ENCODE measurements around the gene ARF3.
A peak's percentile ranks its signal among the peaks of the same experiment; 100 is the strongest.

Gene ARF3

GRCh38 chr12:48938805-48939204 lies 18.5 kb downstream of the ARF3 start:
- no peak for DNase-seq (ENCODE audit: low read depth)
- no peak for TF ChIP-seq CTCF (IDR thresholded peaks at IDR 0.05; ENCODE audit: low read depth, low read length, missing control alignments)
- no peak overlapping the region for H3K4me3 ChIP-seq (ENCODE audit: low read depth, low read length)

- TF ChIP-seq CTCF (IDR thresholded peaks at IDR 0.05; ENCODE audit: low read depth, low read length, missing control alignments) = no peak
- DNase-seq (ENCODE audit: low read depth) = no peak
- H3K4me3 ChIP-seq (ENCODE audit: low read depth, low read length) = no peak overlapping the region
Measured at GRCh38 chr12:48937170-48937569, 20.1 kb downstream of the ARF3 start.

DNA sequence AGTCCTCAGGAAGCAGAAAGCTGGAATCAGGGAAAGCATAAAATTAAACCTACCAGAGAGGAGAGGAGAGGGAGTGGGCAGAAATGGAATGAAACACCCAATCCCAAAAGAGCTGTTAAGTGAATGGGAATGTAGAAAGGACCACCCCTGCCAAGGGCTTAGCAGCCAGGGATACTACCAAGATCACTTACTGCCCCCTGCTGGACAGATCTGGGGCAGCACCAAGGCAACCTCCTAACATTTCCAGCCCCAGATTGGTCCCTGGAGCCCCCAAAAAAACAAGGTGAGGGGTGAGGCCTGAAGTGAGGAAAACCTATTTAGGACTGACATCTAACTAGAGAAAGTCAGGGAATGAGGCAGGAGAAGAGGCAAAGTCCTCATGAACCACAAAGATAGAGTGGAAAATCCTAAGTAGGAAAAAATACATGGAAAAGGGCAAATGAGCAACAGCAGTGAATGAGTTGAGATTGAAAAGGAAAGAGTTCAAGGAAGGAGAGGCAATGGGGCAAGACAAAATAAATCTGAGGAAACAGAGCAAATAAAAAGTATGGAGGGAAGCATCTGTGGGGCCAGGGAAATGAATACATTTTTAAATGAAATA lies 20.8 kb downstream of the ARF3 start:
- no peak for DNase-seq (ENCODE audit: low read depth)
- H3K4me3 ChIP-seq (ENCODE audit: low read depth, low read length) = no peak overlapping the region
- peak; percentile 94 for TF ChIP-seq CTCF (IDR thresholded peaks at IDR 0.05; ENCODE audit: low read depth, low read length, missing control alignments)

- TF ChIP-seq CTCF (IDR thresholded peaks at IDR 0.05; ENCODE audit: low read depth, low read length, missing control alignments) = peak; percentile 38
- no peak overlapping the region for H3K4me3 ChIP-seq (ENCODE audit: low read depth, low read length)
- DNase-seq (ENCODE audit: low read depth) = no peak
Measured at GRCh38 chr12:48934312-48934706, 23.0 kb downstream of the ARF3 start.

DNA sequence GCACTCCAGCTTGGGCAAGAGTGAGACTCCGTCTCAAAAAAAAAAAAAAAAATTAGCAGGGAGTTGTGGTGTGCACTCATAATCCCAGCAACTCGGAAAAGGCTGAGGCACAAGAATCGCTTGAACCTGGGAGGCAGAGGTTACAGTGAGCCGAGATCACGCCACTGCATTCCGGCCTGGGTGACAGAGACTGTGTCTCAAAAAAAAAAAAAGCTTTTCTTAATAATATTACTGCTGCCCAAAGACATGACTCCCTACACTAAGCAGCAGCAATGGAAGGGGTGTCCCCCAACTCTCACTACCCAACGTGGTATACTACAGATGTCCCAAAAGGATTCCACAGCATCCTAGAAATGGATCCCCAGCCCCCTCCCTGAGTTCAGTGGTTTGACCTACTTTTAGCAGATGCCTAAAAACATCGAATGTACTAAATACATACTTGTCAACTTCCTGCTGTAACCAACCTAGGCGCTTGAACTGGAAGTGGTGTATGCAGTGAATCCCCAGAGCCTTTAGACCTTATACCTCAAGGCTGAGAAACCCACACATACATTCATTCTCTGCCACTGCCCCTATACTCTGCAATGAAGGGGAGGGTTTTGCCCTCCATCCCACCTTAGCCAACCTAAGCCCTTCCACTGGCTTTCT lies 23.5 kb downstream of the ARF3 start:
- no peak overlapping the region for H3K4me3 ChIP-seq (ENCODE audit: low read depth, low read length)
- DNase-seq (ENCODE audit: low read depth) = no peak
- no peak for TF ChIP-seq CTCF (IDR thresholded peaks at IDR 0.05; ENCODE audit: low read depth, low read length, missing control alignments)

- H3K4me3 ChIP-seq (ENCODE audit: low read depth, low read length) = no peak overlapping the region
- no peak for DNase-seq (ENCODE audit: low read depth)
- no peak for TF ChIP-seq CTCF (IDR thresholded peaks at IDR 0.05; ENCODE audit: low read depth, low read length, missing control alignments)
Measured at GRCh38 chr12:48932878-48933277, 24.4 kb downstream of the ARF3 start.

DNA sequence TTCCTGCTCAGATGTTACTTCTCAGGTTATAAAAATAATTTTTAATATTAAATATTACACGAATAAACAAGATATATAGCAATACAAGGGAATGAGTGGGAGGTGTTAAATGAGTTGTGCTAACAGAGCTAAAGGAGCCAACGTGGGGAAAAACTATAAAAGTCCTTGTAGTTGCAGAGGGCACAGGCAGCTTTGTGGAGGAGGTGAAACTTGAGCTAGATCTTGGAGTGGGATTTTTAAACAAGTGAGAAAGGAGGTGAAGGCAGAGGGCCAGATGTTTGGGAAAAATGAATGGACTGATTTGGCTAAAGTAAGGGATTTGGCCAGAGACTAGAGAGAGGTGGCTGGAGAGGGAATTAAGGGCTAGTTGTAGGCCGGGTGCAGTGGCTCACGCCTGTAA lies 26.8 kb downstream of the ARF3 start:
- TF ChIP-seq CTCF (IDR thresholded peaks at IDR 0.05; ENCODE audit: low read depth, low read length, missing control alignments) = no peak
- no peak for DNase-seq (ENCODE audit: low read depth)
- no peak overlapping the region for H3K4me3 ChIP-seq (ENCODE audit: low read depth, low read length)

All from GM12864 (cell line).